BLaER1 treated with 17β-estradiol and CSF1 and Interleukin-3, amounts not matched to agents 10 nM and 100 nM (cell line): Measurements from ENCODE around the gene ZER1.

ENCODE experiments used
- H3K27ac ChIP-seq, 11 experiments: shearing (Covaris generic); formaldehyde crosslinking; 2 replicates each; pipeline ENCODE4 v1.8.1; 2022
- H3K27me3 ChIP-seq, 11 experiments: shearing (Covaris generic); formaldehyde crosslinking; 2 replicates each; pipeline ENCODE4 v1.8.1; 2022
- H3K36me3 ChIP-seq, 11 experiments: shearing (Covaris generic); formaldehyde crosslinking; 2 replicates each; pipeline ENCODE4 v1.8.1; 2022
- H3K4me1 ChIP-seq, 10 experiments: shearing (Covaris generic); formaldehyde crosslinking; 2 replicates each; pipeline ENCODE4 v1.8.1; 2022
- H3K4me2 ChIP-seq, 11 experiments: shearing (Covaris generic); formaldehyde crosslinking; 2 replicates each; pipeline ENCODE4 v1.8.1; 2022
- H3K4me3 ChIP-seq, 10 experiments: shearing (Covaris generic); formaldehyde crosslinking; 2 replicates each; pipeline ENCODE4 v1.8.1; 2022
- H3K9ac ChIP-seq, 11 experiments: shearing (Covaris generic); formaldehyde crosslinking; 2 replicates each; pipeline ENCODE4 v1.8.1; 2022
- H3K9me3 ChIP-seq, 11 experiments: shearing (Covaris generic); formaldehyde crosslinking; replicated peaks in 1 of 11; 2 replicates each; pipeline ENCODE4 v1.8.1; 2022
- H4K20me1 ChIP-seq, 11 experiments: shearing (Covaris generic); formaldehyde crosslinking; 2 replicates each; pipeline ENCODE4 v1.8.1; 2022
- Cebpa-rat ChIP-seq, 11 experiments: shearing (Covaris generic); IDR thresholded peaks; 2 replicates each; pipeline ENCODE4 v1.8.1; 2022

The ZER1 gene

GRCh38 chr9:128718475-128718874, 53.3 kb downstream of the ZER1 start:
- no peak overlapping the region for H3K27ac ChIP-seq
- no peak for TF ChIP-seq Cebpa-rat (IDR thresholded peaks at IDR 0.05)
- peaks cover 31 to 87% (median 73%) of the 10 kb centered on the region in 11 experiments for H3K36me3 ChIP-seq
- no peaks in the 10 kb centered on the region for H3K27me3 ChIP-seq
- no peak overlapping the region for H3K4me3 ChIP-seq
- H3K4me1 ChIP-seq: peaks cover 13 to 44% (median 29%) of the 10 kb centered on the region in 10 experiments; a peak in 19 of 20 replicates
- no peak overlapping the region for H3K9ac ChIP-seq
- H3K4me2 ChIP-seq: no peak overlapping the region
- H3K9me3 ChIP-seq: no peaks in the 10 kb centered on the region
- no peaks in the 10 kb centered on the region; a peak in 2 of 22 replicates for H4K20me1 ChIP-seq

- H3K27ac ChIP-seq: no peak overlapping the region
- no peak overlapping the region for H3K9ac ChIP-seq
- H3K9me3 ChIP-seq: no peaks in the 10 kb centered on the region
- no peak for TF ChIP-seq Cebpa-rat (IDR thresholded peaks at IDR 0.05)
- H3K4me3 ChIP-seq: no peak overlapping the region
- H3K4me1 ChIP-seq: peaks cover 8 to 40% (median 25%) of the 10 kb centered on the region in 10 experiments; a peak in 19 of 20 replicates
- H3K36me3 ChIP-seq: peaks cover 35 to 92% (median 77%) of the 10 kb centered on the region in 11 experiments
- no peaks in the 10 kb centered on the region for H3K27me3 ChIP-seq
- no peak overlapping the region for H3K4me2 ChIP-seq
- H4K20me1 ChIP-seq: no peaks in the 10 kb centered on the region; a peak in 2 of 22 replicates
These were observed 53.7 kb downstream of the ZER1 start for GRCh38 chr9:128718047-128718446.

GRCh38 chr9:128716581-128717254, 55.0 kb downstream of the ZER1 start:
- no peak overlapping the region for H3K4me3 ChIP-seq
- no peaks in the 10 kb centered on the region for H3K27me3 ChIP-seq
- peaks cover 38 to 97% (median 83%) of the 10 kb centered on the region in 11 experiments for H3K36me3 ChIP-seq
- no peak for TF ChIP-seq Cebpa-rat (IDR thresholded peaks at IDR 0.05)
- peaks cover 0 to 27% (median 14%) of the 10 kb centered on the region in 10 experiments; a peak in 14 of 20 replicates for H3K4me1 ChIP-seq
- no peaks in the 10 kb centered on the region; a peak in 1 of 22 replicates for H4K20me1 ChIP-seq
- H3K4me2 ChIP-seq: no peak overlapping the region
- no peaks in the 10 kb centered on the region for H3K9me3 ChIP-seq
- H3K9ac ChIP-seq: no peak overlapping the region
- H3K27ac ChIP-seq: no peak overlapping the region

GRCh38 chr9:128715436-128715750, 56.3 kb downstream of the ZER1 start:
- H3K4me1 ChIP-seq: peaks cover 0 to 16% (median 6%) of the 10 kb centered on the region in 10 experiments; a peak in 10 of 20 replicates
- no peak for TF ChIP-seq Cebpa-rat (IDR thresholded peaks at IDR 0.05)

GRCh38 chr9:128714586-128715435, 56.9 kb downstream of the ZER1 start:
- TF ChIP-seq Cebpa-rat (IDR thresholded peaks at IDR 0.05): no peak
- Histone ChIP-seq H3K36me3 (peaks cover 19 to 93% (median 64%) of the 10 kb centered on the region in 11 experiments), H4K20me1 (no peaks in the 10 kb centered on the region)

More at GRCh38 chr9:128715436-128715750, 56.3 kb downstream of the ZER1 start:
- Histone ChIP-seq H3K4me3 (no peak overlapping the region), H3K27me3 (no peaks in the 10 kb centered on the region), H3K27ac (no peak overlapping the region; a peak in 1 of 22 replicates), H3K9ac (0 out of 22 replicates have a peak overlapping the region, but pooled peaks of 1 of the 11 experiments have one; percentile 17), H3K4me2 (no peak overlapping the region), H4K20me1 (no peaks in the 10 kb centered on the region; a peak in 1 of 22 replicates), H3K9me3 (no peaks in the 10 kb centered on the region), H3K36me3 (peaks cover 25 to 95% (median 70%) of the 10 kb centered on the region in 11 experiments)

GRCh38 chr9:128713941-128714573, 57.7 kb downstream of the ZER1 start:
- H3K4me3 ChIP-seq: no peak overlapping the region
- H3K9me3 ChIP-seq: no peaks in the 10 kb centered on the region
- no peak for TF ChIP-seq Cebpa-rat (IDR thresholded peaks at IDR 0.05)
- no peak overlapping the region for H3K9ac ChIP-seq
- no peak overlapping the region; a peak in 1 of 22 replicates for H3K27ac ChIP-seq
- peaks cover 18 to 85% (median 59%) of the 10 kb centered on the region in 11 experiments for H3K36me3 ChIP-seq
- H3K4me1 ChIP-seq: 0 out of 20 replicates have a peak, but pooled peaks cover 0 to 6% (median 0%) of the 10 kb centered on the region in 10 experiments
- H3K27me3 ChIP-seq: no peaks in the 10 kb centered on the region
- no peaks in the 10 kb centered on the region for H4K20me1 ChIP-seq
- no peak overlapping the region for H3K4me2 ChIP-seq

More at GRCh38 chr9:128714586-128715435, 56.9 kb downstream of the ZER1 start:
- peaks cover 0 to 11% (median 2%) of the 10 kb centered on the region in 10 experiments; a peak in 4 of 20 replicates for H3K4me1 ChIP-seq
- H3K27me3 ChIP-seq: no peaks in the 10 kb centered on the region
- 0 out of 22 replicates have a peak overlapping the region, but pooled peaks of 1 of the 11 experiments have one; percentile 17 for H3K9ac ChIP-seq
- no peaks in the 10 kb centered on the region for H3K9me3 ChIP-seq
- peak overlapping the region in 1 of 11 experiments; percentile 4; a peak in 2 of 22 replicates for H3K27ac ChIP-seq
- no peak overlapping the region for H3K4me3 ChIP-seq
- no peak overlapping the region for H3K4me2 ChIP-seq

GRCh38 chr9:128713411-128713780, 58.3 kb downstream of the ZER1 start:
- no peaks in the 10 kb centered on the region for H3K9me3 ChIP-seq
- TF ChIP-seq Cebpa-rat (IDR thresholded peaks at IDR 0.05): no peak
- no peaks in the 10 kb centered on the region for H4K20me1 ChIP-seq
- H3K27me3 ChIP-seq: no peaks in the 10 kb centered on the region
- no peak overlapping the region for H3K4me2 ChIP-seq
- H3K36me3 ChIP-seq: peaks cover 18 to 79% (median 55%) of the 10 kb centered on the region in 11 experiments
- no peak overlapping the region for H3K9ac ChIP-seq
- H3K27ac ChIP-seq: no peak overlapping the region
- H3K4me1 ChIP-seq: 0 out of 20 replicates have a peak, but pooled peaks cover 0 to 6% (median 0%) of the 10 kb centered on the region in 10 experiments
- no peak overlapping the region for H3K4me3 ChIP-seq

GRCh38 chr9:128712451-128713410, 59.0 kb downstream of the ZER1 start:
- no peak overlapping the region for H3K4me2 ChIP-seq
- H3K4me3 ChIP-seq: no peak overlapping the region
- peaks cover 18 to 79% (median 53%) of the 10 kb centered on the region in 11 experiments for H3K36me3 ChIP-seq
- H3K27ac ChIP-seq: no peak overlapping the region
- no peaks in the 10 kb centered on the region for H4K20me1 ChIP-seq
- no peaks in the 10 kb centered on the region for H3K9me3 ChIP-seq
- no peaks in the 10 kb centered on the region for H3K27me3 ChIP-seq
- no peak overlapping the region for H3K9ac ChIP-seq
- H3K4me1 ChIP-seq: peaks cover 0 to 6% (median 0%) of the 10 kb centered on the region in 10 experiments; a peak in 2 of 20 replicates
- no peak for TF ChIP-seq Cebpa-rat (IDR thresholded peaks at IDR 0.05)
